Brain microvascular endothelial cell (primary cell): Measurements from ENCODE around the gene PDE4D.
A peak's percentile ranks its signal among the peaks of the same experiment; 100 is the strongest.

Experiments
- DNase-seq: peaks from one replicate; pipeline ENCODE4 v3.0.0-alpha.2; 2020
- H3K27ac ChIP-seq: fragments of 250-450 bp; sonication (Bioruptor Pico); 2 replicates; pipeline ENCODE4 v1.5.1; 2020; ENCODE audit warnings: mild to moderate bottlenecking, moderate library complexity
- H3K27me3 ChIP-seq: fragments of 250-450 bp; sonication (Bioruptor Pico); replicated peaks from 2 replicates; pipeline ENCODE4 v1.5.1; 2020; ENCODE audit warnings: mild to moderate bottlenecking
- H3K36me3 ChIP-seq: fragments of 250-450 bp; sonication (Bioruptor Pico); replicated peaks from 2 replicates; pipeline ENCODE4 v1.5.1; 2020; ENCODE audit warnings: mild to moderate bottlenecking
- H3K4me3 ChIP-seq: 2 replicates; pipeline ENCODE4 v1.5.1; 2011; ENCODE audit warnings: low read depth, mild to moderate bottlenecking, control low read depth, low read length, moderate library complexity
- in situ Hi-C: cut with HindIII; loops from 2 replicates; pipeline ENCODE4 v1.10.0; 2017; ENCODE audit warnings: low sequenced_read_pairs, low pct_ligation_motif_present
- TF ChIP-seq, protein P1 (sequence below): IDR thresholded peaks from 2 replicates; pipeline ENCODE4 v1.5.1; 2011; ENCODE audit warnings: low read depth, mild to moderate bottlenecking, moderate library complexity, low read length, control low read depth, inconsistent platforms; ENCODE audit errors: missing control alignments

Gene PDE4D

GRCh38 chr5:59715228-59715627 lies 178.3 kb downstream of the PDE4D start:
- H3K27me3 ChIP-seq: no peaks in the 10 kb centered on the region
- no peak for DNase-seq
- no peak overlapping the region for H3K4me3 ChIP-seq
- H3K27ac ChIP-seq: no peak overlapping the region
- TF ChIP-seq, protein P1, sequence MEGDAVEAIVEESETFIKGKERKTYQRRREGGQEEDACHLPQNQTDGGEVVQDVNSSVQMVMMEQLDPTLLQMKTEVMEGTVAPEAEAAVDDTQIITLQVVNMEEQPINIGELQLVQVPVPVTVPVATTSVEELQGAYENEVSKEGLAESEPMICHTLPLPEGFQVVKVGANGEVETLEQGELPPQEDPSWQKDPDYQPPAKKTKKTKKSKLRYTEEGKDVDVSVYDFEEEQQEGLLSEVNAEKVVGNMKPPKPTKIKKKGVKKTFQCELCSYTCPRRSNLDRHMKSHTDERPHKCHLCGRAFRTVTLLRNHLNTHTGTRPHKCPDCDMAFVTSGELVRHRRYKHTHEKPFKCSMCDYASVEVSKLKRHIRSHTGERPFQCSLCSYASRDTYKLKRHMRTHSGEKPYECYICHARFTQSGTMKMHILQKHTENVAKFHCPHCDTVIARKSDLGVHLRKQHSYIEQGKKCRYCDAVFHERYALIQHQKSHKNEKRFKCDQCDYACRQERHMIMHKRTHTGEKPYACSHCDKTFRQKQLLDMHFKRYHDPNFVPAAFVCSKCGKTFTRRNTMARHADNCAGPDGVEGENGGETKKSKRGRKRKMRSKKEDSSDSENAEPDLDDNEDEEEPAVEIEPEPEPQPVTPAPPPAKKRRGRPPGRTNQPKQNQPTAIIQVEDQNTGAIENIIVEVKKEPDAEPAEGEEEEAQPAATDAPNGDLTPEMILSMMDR: no peak
- no peaks in the 10 kb centered on the region for H3K36me3 ChIP-seq
- in situ Hi-C loops: no loop called here

GRCh38 chr5:59713498-59713844 lies 180.1 kb downstream of the PDE4D start:
- Histone ChIP-seq H3K4me3 (no peak overlapping the region), H3K27ac (no peak overlapping the region), H3K27me3 (no peaks in the 10 kb centered on the region), H3K36me3 (no peaks in the 10 kb centered on the region)
- DNase-seq: no peak
- in situ Hi-C loops: no loop called here
- TF ChIP-seq, protein P1: no peak

DNA sequence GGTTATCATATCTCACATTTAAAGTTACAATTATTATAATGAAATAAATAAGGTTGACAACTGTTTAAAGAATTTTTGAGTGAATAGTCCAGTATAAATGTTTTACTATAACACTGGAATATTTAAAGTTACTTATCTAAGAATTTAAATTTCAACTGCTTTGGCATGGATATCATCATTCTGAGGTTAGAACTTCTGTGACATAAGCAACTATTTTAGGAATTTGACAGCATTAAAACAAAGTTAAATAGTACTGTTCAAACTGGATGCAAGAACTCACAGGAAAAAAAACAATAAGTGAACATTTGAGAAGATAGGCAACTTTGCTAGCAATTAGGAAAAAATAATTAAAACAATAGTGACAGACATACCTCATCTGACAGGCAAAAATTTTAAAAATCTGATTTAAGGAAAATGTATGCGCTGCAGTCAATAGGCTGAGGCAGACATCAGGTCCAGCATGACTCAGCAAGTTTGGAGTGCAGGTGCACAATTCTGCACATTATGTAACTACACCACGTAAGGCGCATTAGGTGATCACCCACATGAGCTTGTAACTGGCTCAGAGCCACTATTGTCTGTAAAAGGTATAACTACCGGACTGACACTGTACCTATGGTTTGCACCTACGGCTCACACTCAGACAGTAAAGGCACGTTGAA lies 180.6 kb downstream of the PDE4D start:
- Histone ChIP-seq H3K27ac (no peak overlapping the region), H3K4me3 (no peak overlapping the region), H3K27me3 (no peaks in the 10 kb centered on the region), H3K36me3 (no peaks in the 10 kb centered on the region)
- in situ Hi-C loops: no loop called here
- DNase-seq: no peak
- TF ChIP-seq, protein P1: no peak

DNA sequence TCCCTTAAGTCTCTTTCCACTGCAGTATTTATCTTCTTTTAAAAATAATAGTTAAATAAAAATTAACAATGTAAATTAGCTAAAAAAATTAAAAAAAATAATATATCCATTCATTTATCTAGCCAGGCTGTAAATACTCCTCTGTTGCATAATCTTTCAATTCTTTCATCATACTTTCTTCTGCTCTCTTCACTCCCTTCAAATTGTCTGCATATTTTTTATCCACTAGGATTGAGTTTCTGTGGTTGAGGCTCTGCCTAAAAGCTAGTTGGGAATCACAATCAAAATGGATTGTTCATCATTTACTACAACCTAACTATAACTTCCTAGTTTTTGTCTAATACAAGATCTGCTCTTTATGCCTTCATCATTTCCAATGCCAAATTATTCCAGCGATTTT lies 182.2 kb downstream of the PDE4D start:
- H3K27ac ChIP-seq: no peak overlapping the region
- in situ Hi-C loops: no loop called here

DNA sequence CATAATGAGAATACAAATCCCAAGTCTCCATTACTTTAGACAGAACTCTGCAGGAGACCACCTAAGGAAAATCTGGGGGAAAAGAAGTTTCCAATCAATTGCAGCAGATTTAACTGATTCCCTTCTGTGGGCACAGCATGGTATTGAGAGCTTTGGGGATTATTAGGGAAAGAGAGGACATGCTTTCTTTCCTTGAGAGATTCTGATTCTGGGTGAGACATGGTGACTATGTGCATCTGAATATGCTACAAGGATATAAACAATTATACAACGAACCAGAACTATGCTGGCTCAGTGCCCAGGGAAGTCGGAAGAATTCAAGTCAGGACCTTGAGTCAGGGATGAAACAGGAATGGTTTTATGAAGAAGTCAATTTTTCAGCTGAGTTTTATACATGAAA lies 183.7 kb downstream of the PDE4D start:
- TF ChIP-seq, protein P1: no peak
- H3K4me3 ChIP-seq: no peak overlapping the region
- no peak overlapping the region for H3K27ac ChIP-seq
- in situ Hi-C loops: no loop called here
- peak; percentile 90 for DNase-seq
- H3K36me3 ChIP-seq: no peaks in the 10 kb centered on the region
- H3K27me3 ChIP-seq: no peaks in the 10 kb centered on the region

More for the DNA sequence above, 182.2 kb downstream of the PDE4D start:
- no peak overlapping the region for H3K4me3 ChIP-seq
- no peak for DNase-seq
- H3K27me3 ChIP-seq: no peaks in the 10 kb centered on the region
- TF ChIP-seq, protein P1: no peak
- no peaks in the 10 kb centered on the region for H3K36me3 ChIP-seq

GRCh38 chr5:59709346-59709821 lies 184.1 kb downstream of the PDE4D start:
- Histone ChIP-seq H3K27me3 (no peaks in the 10 kb centered on the region), H3K36me3 (no peaks in the 10 kb centered on the region), H3K4me3 (no peak overlapping the region), H3K27ac (no peak overlapping the region)
- TF ChIP-seq, protein P1: no peak
- DNase-seq: no peak
- in situ Hi-C loops: no loop called here
